Activated T-helper 1 cell treated with anti-CD3 and anti-CD28 coated beads, Interleukin-12 subunit alpha, Interleukin-12 subunit beta, Interleukin-2, Interleukin-4 antibody, amounts not matched to agents 30 ng/mL and 10 ng/mL and 1 ng/mL, durations not matched to agents 14 hours and 24 hours and 36 hours (primary cell): Measurements from ENCODE around the gene TRPV2. TPM values are rescaled to one million over a fixed set of nuclear protein-coding genes. Genes with fewer than 3 reads are reported as not detected.
"Not testable (repeated sequence)": the region's sequence is repeated elsewhere in the genome, so short reads cannot be mapped to it uniquely, and the experiment has no call there.

Source experiments
- DNase-seq: peaks from one replicate; pipeline ENCODE4 v3.0.0; 2021; ENCODE audit warnings: low spot score
- H3K27ac Mint-ChIP-seq: one replicate; pipeline ENCODE4 v1.8.0; 2021; ENCODE audit warnings: mild to moderate bottlenecking, mixed read lengths
- H3K27me3 Mint-ChIP-seq: one replicate; pipeline ENCODE4 v1.8.0; 2022; ENCODE audit warnings: mild to moderate bottlenecking, moderate library complexity, mixed read lengths; ENCODE audit not compliant: insufficient read depth
- H3K36me3 Mint-ChIP-seq: one replicate; pipeline ENCODE4 v1.8.0; 2021; ENCODE audit warnings: low read depth, mixed read lengths
- H3K4me1 Mint-ChIP-seq: one replicate; pipeline ENCODE4 v1.8.0; 2021; ENCODE audit warnings: low read depth, mixed read lengths
- H3K4me3 Mint-ChIP-seq: one replicate; pipeline ENCODE4 v1.8.0; 2021; ENCODE audit warnings: mild to moderate bottlenecking, moderate library complexity, mixed read lengths
- H3K9me3 Mint-ChIP-seq: one replicate; pipeline ENCODE4 v1.8.0; 2021; ENCODE audit warnings: mixed read lengths
- intact Hi-C: fragments of 100-400 bp; cut with micrococcal nuclease; formaldehyde crosslinking; loops from one replicate; pipeline ENCODE4 v1.15.1; 2024
- total RNA-seq: library from RNA; stranded (reverse); gene quantifications from 2 replicates; pipeline ENCODE4 v1.2.3, GENCODE V29; 2022

The TRPV2 gene
- total RNA-seq, 1 donor from 2014 or later, result 42.2 TPM

GRCh38 chr17:16440901-16441629 is 25.7 kb downstream of the TRPV2 start:
- intact Hi-C loops, result no loop called here
- Mint-ChIP-seq H3K36me3 (peaks cover 49% of the 10 kb centered on the region), H3K9me3 (no peaks in the 10 kb centered on the region), H3K4me1 (peaks cover 55% of the 10 kb centered on the region), H3K4me3 (peak overlapping the region; percentile 99), H3K27ac (peak overlapping the region; percentile 73), H3K27me3 (no peaks in the 10 kb centered on the region)
- DNase-seq, result no peak

- Mint-ChIP-seq H3K9me3 (no peaks in the 10 kb centered on the region), H3K4me3 (peak overlapping the region; percentile 99), H3K27ac (peak overlapping the region; percentile 73), H3K27me3 (no peaks in the 10 kb centered on the region), H3K4me1 (peaks cover 48% of the 10 kb centered on the region), H3K36me3 (peaks cover 53% of the 10 kb centered on the region)
- intact Hi-C loops, result no loop called here
- no peak for DNase-seq
Measured at GRCh38 chr17:16442141-16442540, 26.8 kb downstream of the TRPV2 start.

GRCh38 chr17:16442594-16443510 is 27.5 kb downstream of the TRPV2 start:
- Mint-ChIP-seq H3K27ac (peak overlapping the region; percentile 73), H3K27me3 (no peaks in the 10 kb centered on the region), H3K9me3 (no peaks in the 10 kb centered on the region), H3K4me3 (peak overlapping the region; percentile 99), H3K4me1 (peaks cover 44% of the 10 kb centered on the region), H3K36me3 (peaks cover 55% of the 10 kb centered on the region)
- DNase-seq, result no peak
- intact Hi-C loops, result no loop called here

- no peak overlapping the region for H3K27ac Mint-ChIP-seq
- intact Hi-C loops, result no loop called here
Measured at GRCh38 chr17:16443511-16444257, 28.3 kb downstream of the TRPV2 start.

GRCh38 chr17:16444258-16444886 is 29.0 kb downstream of the TRPV2 start:
- DNase-seq, result no peak
- Mint-ChIP-seq H3K27ac (peak overlapping the region; percentile 55), H3K27me3 (no peaks in the 10 kb centered on the region), H3K4me3 (no peak overlapping the region), H3K36me3 (peaks cover 65% of the 10 kb centered on the region), H3K9me3 (no peaks in the 10 kb centered on the region), H3K4me1 (peaks cover 47% of the 10 kb centered on the region)
- intact Hi-C loops, result no loop called here

More at GRCh38 chr17:16443511-16444257, 28.3 kb downstream of the TRPV2 start:
- peaks cover 40% of the 10 kb centered on the region for H3K4me1 Mint-ChIP-seq
- DNase-seq, result no peak
- no peaks in the 10 kb centered on the region for H3K9me3 Mint-ChIP-seq
- no peaks in the 10 kb centered on the region for H3K27me3 Mint-ChIP-seq
- peaks cover 61% of the 10 kb centered on the region for H3K36me3 Mint-ChIP-seq
- H3K4me3 Mint-ChIP-seq, result no peak overlapping the region

GRCh38 chr17:16446338-16446983 is 31.1 kb downstream of the TRPV2 start:
- no peaks in the 10 kb centered on the region for H3K27me3 Mint-ChIP-seq
- peaks cover 52% of the 10 kb centered on the region for H3K36me3 Mint-ChIP-seq
- no peaks in the 10 kb centered on the region for H3K9me3 Mint-ChIP-seq
- peaks cover 36% of the 10 kb centered on the region for H3K4me1 Mint-ChIP-seq
- no peak for DNase-seq
- intact Hi-C loops, result no loop called here
- no peak overlapping the region for H3K4me3 Mint-ChIP-seq
- H3K27ac Mint-ChIP-seq, result no peak overlapping the region

GRCh38 chr17:16447676-16448075 is 32.3 kb downstream of the TRPV2 start:
- Mint-ChIP-seq H3K27me3 (no peaks in the 10 kb centered on the region), H3K4me1 (peaks cover 24% of the 10 kb centered on the region), H3K36me3 (peaks cover 40% of the 10 kb centered on the region), H3K9me3 (no peaks in the 10 kb centered on the region), H3K4me3 (no peak overlapping the region), H3K27ac (no peak overlapping the region)
- intact Hi-C loops, result no loop called here
- no peak for DNase-seq

- no peaks in the 10 kb centered on the region for H3K9me3 Mint-ChIP-seq
- H3K36me3 Mint-ChIP-seq, result peaks cover 37% of the 10 kb centered on the region
- no peak for DNase-seq
- peak overlapping the region; percentile 50 for H3K27ac Mint-ChIP-seq
- no peak overlapping the region for H3K4me3 Mint-ChIP-seq
- H3K4me1 Mint-ChIP-seq, result peaks cover 24% of the 10 kb centered on the region
- intact Hi-C loops, result no loop called here
- no peaks in the 10 kb centered on the region for H3K27me3 Mint-ChIP-seq
Measured at GRCh38 chr17:16448490-16448889, 33.1 kb downstream of the TRPV2 start.

- Mint-ChIP-seq H3K27ac (peak overlapping the region; percentile 61), H3K4me3 (no peak overlapping the region)
Measured at GRCh38 chr17:16449121-16449570, 33.8 kb downstream of the TRPV2 start.

GRCh38 chr17:16450028-16450427 is 34.7 kb downstream of the TRPV2 start:
- no peak overlapping the region for H3K4me3 Mint-ChIP-seq
- peaks cover 36% of the 10 kb centered on the region for H3K36me3 Mint-ChIP-seq
- peak overlapping the region; percentile 61 for H3K27ac Mint-ChIP-seq

More at GRCh38 chr17:16449121-16449570, 33.8 kb downstream of the TRPV2 start:
- peaks cover 26% of the 10 kb centered on the region for H3K4me1 Mint-ChIP-seq
- no peaks in the 10 kb centered on the region for H3K9me3 Mint-ChIP-seq
- H3K27me3 Mint-ChIP-seq, result no peaks in the 10 kb centered on the region
- intact Hi-C loops, result no loop called here
- no peak for DNase-seq
- H3K36me3 Mint-ChIP-seq, result peaks cover 38% of the 10 kb centered on the region

GRCh38 chr17:16452268-16452667 is 36.9 kb downstream of the TRPV2 start:
- intact Hi-C loops, H3K27me3 Mint-ChIP-seq, H3K27ac Mint-ChIP-seq, DNase-seq, H3K4me3 Mint-ChIP-seq, H3K9me3 Mint-ChIP-seq: not testable (repeated sequence)
- peaks cover 26% of the 10 kb centered on the region for H3K4me1 Mint-ChIP-seq
- peaks cover 31% of the 10 kb centered on the region for H3K36me3 Mint-ChIP-seq

More at GRCh38 chr17:16450028-16450427, 34.7 kb downstream of the TRPV2 start:
- Mint-ChIP-seq H3K27me3 (no peaks in the 10 kb centered on the region), H3K4me1 (peaks cover 26% of the 10 kb centered on the region), H3K9me3 (no peaks in the 10 kb centered on the region)
- intact Hi-C loops, result no loop called here
- no peak for DNase-seq

- peaks cover 23% of the 10 kb centered on the region for H3K4me1 Mint-ChIP-seq
- no peaks in the 10 kb centered on the region for H3K27me3 Mint-ChIP-seq
- no peak overlapping the region for H3K4me3 Mint-ChIP-seq
- intact Hi-C loops, result loop anchor here (1.0 kb wide), 2 partner anchors 68 to 136 kb away; no protein-coding TSS in a partner anchor
- peak overlapping the region; percentile 52 for H3K27ac Mint-ChIP-seq
- peaks cover 25% of the 10 kb centered on the region for H3K36me3 Mint-ChIP-seq
- no peak for DNase-seq
- H3K9me3 Mint-ChIP-seq, result no peaks in the 10 kb centered on the region
Measured at GRCh38 chr17:16453493-16453851, 38.1 kb downstream of the TRPV2 start.
